Epithelial cell of esophagus (primary cell): Measurements from ENCODE around the gene ACY1.

ENCODE experiments used
- DNase-seq: peaks from one replicate; pipeline ENCODE4 v3.0.0; 2010; ENCODE audit warnings: low read depth
- H3K4me3 ChIP-seq: 2 replicates; pipeline ENCODE4 v1.5.1; 2011; ENCODE audit warnings: mild to moderate bottlenecking, low read length, control low read depth
- CTCF ChIP-seq: IDR thresholded peaks from 2 replicates; pipeline ENCODE4 v1.5.1; 2011; ENCODE audit warnings: low read depth, mild to moderate bottlenecking, low read length, control low read depth, inconsistent platforms; ENCODE audit not compliant: insufficient read depth; ENCODE audit errors: missing control alignments

ACY1 gene

GRCh38 chr3:51966016-51966415, 17.3 kb upstream of the ACY1 start:
- peak overlapping the region; percentile 63 for H3K4me3 ChIP-seq
- TF ChIP-seq CTCF = no peak
- DNase-seq = no peak

GRCh38 chr3:51966486-51966885, 16.8 kb upstream of the ACY1 start:
- no peak for DNase-seq
- TF ChIP-seq CTCF = no peak
- peak overlapping the region; percentile 63 for H3K4me3 ChIP-seq

GRCh38 chr3:51966922-51967383, 16.4 kb upstream of the ACY1 start:
- no peak for TF ChIP-seq CTCF
- DNase-seq = no peak
- H3K4me3 ChIP-seq = peak overlapping the region; percentile 63

- peak within 1 kb of the TSS; percentile 63 for H3K4me3 ChIP-seq
- peak; percentile 31 for DNase-seq
- TF ChIP-seq CTCF = no peak
These were observed 15.8 kb upstream of the ACY1 start, which contains the start of gene PCBP4 for GRCh38 chr3:51967384-51968169. Gene PCBP4, minus strand, starts transcription at chr3:51967454. Its CDS starts 6,214 bp downstream, at chr3:51961240.

- H3K4me3 ChIP-seq = peak overlapping the region; percentile 52
- no peak for DNase-seq
- no peak for TF ChIP-seq CTCF
These were observed 15.1 kb upstream of the ACY1 start for GRCh38 chr3:51968170-51968775.

GRCh38 chr3:51968883-51969678, 14.3 kb upstream of the ACY1 start:
- DNase-seq = no peak
- H3K4me3 ChIP-seq = no peak overlapping the region
- TF ChIP-seq CTCF = no peak
